Transverse colon (tissue), 4 donors: ENCODE measurements around the gene FOXO1. TPM values are rescaled to one million over a fixed set of nuclear protein-coding genes. Genes with fewer than 3 reads are reported as not detected.
A peak's percentile ranks its signal among the peaks of the same experiment; 100 is the strongest.
"Not testable (repeated sequence)": the region's sequence is repeated elsewhere in the genome, so short reads cannot be mapped to it uniquely, and the experiment has no call there.

ENCODE experiments used
- DNase-seq: peaks from one replicate; pipeline ENCODE4 v3.0.0-alpha.2; 2019
- H3K27ac ChIP-seq, 4 donors: fragments of 200-600 bp; sonication (generic); 2 replicates each; pipeline ENCODE4 v1.5.1; 2016 to 2018; ENCODE audit warnings: inconsistent platforms in 4 of 4
- H3K27me3 ChIP-seq: fragments of 200-600 bp; sonication (generic); 2 replicates; pipeline ENCODE4 v1.5.1; 2017; ENCODE audit warnings: inconsistent platforms
- H3K36me3 ChIP-seq, 4 donors: fragments of 200-600 bp; sonication (generic); 2 replicates each; pipeline ENCODE4 v1.5.1; 2017 to 2019; ENCODE audit warnings: inconsistent platforms in 4 of 4
- H3K4me1 ChIP-seq, 4 donors: fragments of 200-600 bp; sonication (generic); 2 replicates each; pipeline ENCODE4 v1.5.1; 2017 to 2020; ENCODE audit warnings: inconsistent platforms in 4 of 4
- H3K4me3 ChIP-seq, 4 donors: fragments of 200-600 bp; sonication (generic); 1 replicate in 1 of 4; 2 replicates in 3 of 4; pipeline versions ENCODE4 v1.5.1 to v1.6.1; 2017 to 2019; ENCODE audit warnings: inconsistent platforms in 4 of 4
- H3K9me3 ChIP-seq, 2 donors: fragments of 200-600 bp; sonication (generic); 2 replicates each; pipeline ENCODE4 v1.5.1; 2017 to 2019; ENCODE audit warnings: inconsistent platforms in 2 of 2
- CTCF ChIP-seq, 5 experiments: fragments of 200-600 bp in 3 of 5; fragments of 450-650 bp in 2 of 5; sonication (generic) in 3 of 5; IDR thresholded peaks; 1 replicate in 2 of 5; 2 replicates in 3 of 5; pipeline ENCODE4 v1.5.1; 2016 to 2017; ENCODE audit warnings: antibody characterized with exemption in 5 of 5, inconsistent platforms in 3 of 5, mild to moderate bottlenecking in 2 of 5, moderate library complexity in 1 of 5
- EP300 ChIP-seq: sonication (generic); formaldehyde crosslinking; IDR thresholded peaks from one replicate; pipeline ENCODE4 v1.6.1; 2017; ENCODE audit warnings: antibody characterized with exemption, low read depth
- POLR2A ChIP-seq: fragments of 450-650 bp; IDR thresholded peaks from one replicate; pipeline ENCODE4 v1.6.1; 2016; ENCODE audit warnings: antibody characterized with exemption, mild to moderate bottlenecking, moderate library complexity
- POLR2AphosphoS5 ChIP-seq, 3 donors: sonication (generic); formaldehyde crosslinking; IDR thresholded peaks; one replicate each; pipeline ENCODE4 v1.6.1; 2016; ENCODE audit warnings: antibody characterized with exemption in 3 of 3
- WGBS, 2 donors: methylation state at CpG; one replicate each; pipeline ENCODE4 v1.1.5; 2018; ENCODE audit warnings: low coverage in 1 of 2; 5-methylcytosine and 5-hydroxymethylcytosine counted together
- in situ Hi-C, 4 donors: fragments of 200-750 bp; cut with MboI; loops; one replicate each; pipeline versions ENCODE4 v1.15.0 to v1.15.1; 2017; ENCODE audit warnings: low sequenced_read_pairs in 3 of 4, low pct_ligation_motif_present in 1 of 4, low pct_unique_long_range_greater_than_20kb in 1 of 4
- intact Hi-C: fragments of 100-400 bp; cut with DNase I; formaldehyde crosslinking; loops from one replicate; pipeline ENCODE4 v1.15.1; 2023; ENCODE audit warnings: low total_unique reads
- total RNA-seq, 4 donors: library from RNA; depleted of rRNA; stranded (reverse); fragments of >200 nt; gene quantifications; one replicate each; pipeline ENCODE4 v1.1.0, GENCODE V29; 2016

The FOXO1 gene
- total RNA-seq, result 10 to 100 TPM; 19.1 to 48.9 (median 38.3) TPM

DNA sequence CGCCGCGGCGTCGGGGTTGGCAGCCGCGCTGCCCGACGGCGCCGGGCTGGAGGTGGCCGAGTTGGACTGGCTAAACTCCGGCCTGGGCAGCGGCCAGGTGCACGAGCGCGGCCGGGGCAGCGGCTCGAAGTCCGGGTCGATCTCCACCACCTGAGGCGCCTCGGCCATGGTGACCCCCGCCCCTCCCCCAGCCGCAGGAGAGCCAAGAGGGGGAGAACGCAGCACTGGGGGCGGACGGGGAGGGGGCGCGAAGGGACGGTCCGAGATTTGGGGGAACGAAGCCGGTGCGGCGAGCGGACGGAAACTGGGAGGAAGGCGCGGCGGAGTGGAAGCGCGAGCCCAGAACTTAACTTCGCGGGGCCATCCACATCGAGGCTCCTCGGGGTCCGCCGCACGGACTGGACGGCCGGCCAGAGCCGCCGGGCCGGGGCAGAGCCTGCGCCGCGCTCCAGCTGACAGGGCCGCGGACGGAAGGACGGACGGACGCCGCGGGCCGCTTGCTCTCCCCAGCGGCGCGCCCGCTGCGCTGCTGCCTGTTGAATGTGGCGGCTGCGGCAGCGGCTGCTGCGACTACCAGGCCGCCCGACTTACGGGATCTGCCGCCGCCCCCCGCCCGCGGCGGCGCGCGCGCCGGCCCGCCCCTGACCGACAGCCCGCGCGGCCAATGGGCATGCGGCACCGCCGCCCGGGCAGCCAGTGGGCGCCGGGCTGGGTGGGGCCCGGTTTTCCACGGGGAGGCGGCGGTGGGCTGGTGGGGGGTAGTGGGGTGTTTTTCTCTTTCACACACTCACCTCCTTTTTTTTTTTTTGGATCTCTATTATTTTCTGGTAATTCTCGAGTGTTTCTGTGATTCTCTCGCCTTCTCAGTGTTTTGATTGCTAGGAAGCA, at the start of gene FOXO1:
TSS of gene FOXO1 (minus strand) at position 597 of the 888 bp plus-strand sequence. CDS start at position 168, 429 bp downstream.
- no peaks in the 10 kb centered on the region for H3K27me3 ChIP-seq
- 0% methylated on average over 3 to 65 of the region's 108 CpGs for WGBS, 2 donors
- DNase-seq, result peak; percentile 91
- H3K4me1 ChIP-seq, result peaks cover 12 to 38% (median 28%) of the 10 kb centered on the region in 4 donors
- H3K9me3 ChIP-seq, result no peaks in the 10 kb centered on the region
- peak within 1 kb of the TSS; percentile 99 to 100 (median 100) for H3K27ac ChIP-seq
- in situ Hi-C loops, result loop anchor here in 1 of 4 donors (25.0 kb wide), 1 partner anchor 254 kb away; no protein-coding TSS in a partner anchor
- H3K36me3 ChIP-seq, result no peaks in the 10 kb centered on the region
- H3K4me3 ChIP-seq, result peak within 1 kb of the TSS; percentile 86 to 98 (median 93)
- intact Hi-C loops, result loop anchor here (10.0 kb wide), 1 partner anchor 261 kb away; no protein-coding TSS in a partner anchor
- TF ChIP-seq CTCF (IDR thresholded peaks at IDR 0.05) (no peak), EP300 (no peak), POLR2AphosphoS5 (IDR thresholded peaks at IDR 0.05) (peak; percentile 88 to 97 (median 95)), POLR2A (peak; percentile 73)

- in situ Hi-C loops, H3K4me1 ChIP-seq, H3K27me3 ChIP-seq, H3K27ac ChIP-seq, H3K4me3 ChIP-seq, intact Hi-C loops, DNase-seq: not testable (repeated sequence)
- Histone ChIP-seq H3K36me3 (peaks cover 0 to 15% (median 4%) of the 10 kb centered on the region in 4 donors), H3K9me3 (peaks cover 21% of the 10 kb centered on the region in 2 donors)
- WGBS, 2 donors, result no CpG with 5 or more reads among the region's 1 CpG
These were observed 48.0 kb upstream of the FOXO1 start for GRCh38 chr13:40714433-40714832.

GRCh38 chr13:40706439-40706838, 40.0 kb upstream of the FOXO1 start:
- in situ Hi-C loops (no loop called here), intact Hi-C loops (no loop called here)
- no peaks in the 10 kb centered on the region for H3K4me1 ChIP-seq
- no peaks in the 10 kb centered on the region for H3K27me3 ChIP-seq
- no peak overlapping the region for H3K27ac ChIP-seq
- 71 to 77% methylated on average over 2 of the region's 2 CpGs for WGBS, 2 donors
- no peak overlapping the region for H3K4me3 ChIP-seq
- TF ChIP-seq EP300, result no peak
- no peak for TF ChIP-seq POLR2AphosphoS5 (IDR thresholded peaks at IDR 0.05)
- TF ChIP-seq POLR2A, result no peak
- TF ChIP-seq CTCF (IDR thresholded peaks at IDR 0.05), result no peak
- peaks cover 19 to 29% of the 10 kb centered on the region in 2 donors for H3K9me3 ChIP-seq
- no peaks in the 10 kb centered on the region for H3K36me3 ChIP-seq
- DNase-seq, result no peak

DNA sequence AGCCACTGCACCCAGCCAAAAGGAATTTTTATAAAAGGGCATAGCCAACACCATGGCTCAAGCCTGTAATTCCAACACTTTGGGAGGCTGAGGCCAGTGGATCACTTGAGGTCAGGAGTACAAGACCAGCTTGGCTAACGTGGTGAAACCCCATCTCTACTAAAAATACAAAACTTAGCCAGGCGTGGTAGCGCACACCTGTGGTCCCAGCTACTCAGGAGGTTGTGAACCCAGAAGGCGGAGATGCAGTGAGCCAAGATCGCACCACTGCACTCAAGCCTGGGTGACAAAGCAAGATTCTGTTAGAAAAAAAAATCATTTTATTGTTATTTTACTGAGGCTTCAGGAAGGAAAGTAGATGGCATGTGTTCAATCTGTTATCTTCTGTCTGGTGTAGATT, 31.3 kb upstream of the FOXO1 start:
- no peaks in the 10 kb centered on the region for H3K27me3 ChIP-seq
- H3K27ac ChIP-seq, result no peak overlapping the region
- H3K9me3 ChIP-seq, result no peaks in the 10 kb centered on the region
- no peaks in the 10 kb centered on the region for H3K36me3 ChIP-seq
- no peak overlapping the region for H3K4me3 ChIP-seq
- peak; percentile 14 for DNase-seq
- in situ Hi-C loops, result loop anchor here (25.0 kb wide), 3 partner anchors 760 to 1010 kb away; no protein-coding TSS in a partner anchor
- no peak for TF ChIP-seq POLR2A
- TF ChIP-seq CTCF (IDR thresholded peaks at IDR 0.05), result no peak
- TF ChIP-seq POLR2AphosphoS5 (IDR thresholded peaks at IDR 0.05), result no peak
- TF ChIP-seq EP300, result no peak
- intact Hi-C loops, result no loop called here
- WGBS, 2 donors, result 69 to 91% methylated on average over 5 of the region's 5 CpGs
- H3K4me1 ChIP-seq, result no peaks in the 10 kb centered on the region
